Aorta (tissue), 5 donors: ENCODE measurements around the gene AGAP1. TPM values are rescaled to one million over a fixed set of nuclear protein-coding genes. Genes with fewer than 3 reads are reported as not detected.

ENCODE experiments used
- ATAC-seq: fragments of 200-7000 bp; cut with Tn5 transposase; one replicate; pipeline ENCODE4 v1.9.1; 2022; ENCODE audit warnings: moderate library complexity; ENCODE audit not compliant: low FRiP score
- DNase-seq, 2 donors: peaks; one replicate each; pipeline ENCODE4 v3.0.0-alpha.2; 2020
- H3K27ac ChIP-seq, 2 donors: one replicate each; pipeline ENCODE4 v1.5.1; 2013; ENCODE audit warnings: low read length in 2 of 2, mild to moderate bottlenecking in 2 of 2, moderate library complexity in 2 of 2, control low read depth in 1 of 2, inconsistent platforms in 1 of 2, low read depth in 1 of 2
- H3K27me3 ChIP-seq, 2 donors: one replicate each; pipeline ENCODE4 v1.6.1; 2013; ENCODE audit warnings: control low read depth in 1 of 2, low read length in 1 of 2, mild to moderate bottlenecking in 1 of 2, moderate library complexity in 1 of 2; ENCODE audit not compliant: insufficient read depth in 2 of 2, control insufficient read depth in 1 of 2
- H3K36me3 ChIP-seq, 2 donors: one replicate each; pipeline ENCODE4 v1.6.1; 2013; ENCODE audit warnings: control low read depth in 1 of 2, low read length in 1 of 2, mild to moderate bottlenecking in 1 of 2; ENCODE audit not compliant: insufficient read depth in 2 of 2, control insufficient read depth in 1 of 2
- H3K4me1 ChIP-seq, 2 donors: one replicate each; pipeline ENCODE4 v1.6.1; 2013; ENCODE audit warnings: low read length in 2 of 2, control low read depth in 1 of 2, mild to moderate bottlenecking in 1 of 2, moderate library complexity in 1 of 2; ENCODE audit not compliant: insufficient read depth in 2 of 2, control insufficient read depth in 1 of 2
- H3K4me3 ChIP-seq, 2 donors: one replicate each; pipeline ENCODE4 v1.5.1; 2013; ENCODE audit warnings: low read length in 2 of 2, control low read depth in 1 of 2, mild to moderate bottlenecking in 1 of 2
- H3K9me3 ChIP-seq: one replicate; pipeline ENCODE4 v1.6.1; 2013; ENCODE audit warnings: mild to moderate bottlenecking, low read length; ENCODE audit not compliant: control insufficient read depth
- WGBS, 2 donors: extraction: QIAGEN DNeasy Blood & Tissue Kit; methylation state at CpG; one replicate each; pipeline ENCODE4 v1.1.7; 2013; 5-methylcytosine and 5-hydroxymethylcytosine counted together
- intact Hi-C, 2 donors: fragments of 100-400 bp; cut with DNase I; formaldehyde crosslinking; loops; one replicate each; pipeline versions ENCODE4 v1.14.2 to v1.15.0; 2022
- polyA plus RNA-seq, 2 donors: library from polyadenylated mRNA; stranded (reverse); fragments of 200-250 nt; gene quantifications; one replicate each; pipeline ENCODE4 v1.2.3, GENCODE V29; 2013
- total RNA-seq, 2 donors: library from RNA; stranded (reverse); fragmentation: NEBNext Ultra II Directional; extraction: Animal tissue kit (Norgen Biotek cat#: 25700); gene quantifications; one replicate each; pipeline ENCODE4 v1.2.1, GENCODE V29; 2021
- donor health status: healthy with polysubstance abuse.
- donor health status: Bipolar disorder and iron deficiency.
- donor health status: DM: no; HTN: no; CAD: no.
- donor health status: DM: no; HTN: no; CAD: no.
- donor health status: DM: yes; HTN: yes; CAD: no.

AGAP1 gene
- total and polyA plus RNA-seq, 4 donors = 3.0 to 32.7 (median 12.7) TPM

- intact Hi-C loops = no loop called here
- no peak overlapping the region for H3K4me3 ChIP-seq
- H3K4me1 ChIP-seq = no peaks in the 10 kb centered on the region
- H3K27ac ChIP-seq = no peak overlapping the region
- DNase-seq = no peak
- ATAC-seq = no peak
- H3K27me3 ChIP-seq = no peaks in the 10 kb centered on the region
- WGBS, 2 donors = 90 to 93% methylated on average over 10 of the region's 10 CpGs
- no peaks in the 10 kb centered on the region for H3K36me3 ChIP-seq
- H3K9me3 ChIP-seq = no peaks in the 10 kb centered on the region
These were observed 401.0 kb downstream of the AGAP1 start for GRCh38 chr2:235894839-235895238.

GRCh38 chr2:235896061-235896460, 402.2 kb downstream of the AGAP1 start:
- intact Hi-C loops = no loop called here
- Histone ChIP-seq H3K4me3 (no peak overlapping the region), H3K36me3 (no peaks in the 10 kb centered on the region), H3K9me3 (no peaks in the 10 kb centered on the region), H3K27ac (no peak overlapping the region), H3K4me1 (no peaks in the 10 kb centered on the region), H3K27me3 (no peaks in the 10 kb centered on the region)
- no peak for ATAC-seq
- WGBS, 2 donors = 96 to 98% methylated on average over 2 of the region's 2 CpGs
- no peak for DNase-seq

GRCh38 chr2:235897992-235898391, 404.1 kb downstream of the AGAP1 start:
- H3K4me3 ChIP-seq = no peak overlapping the region
- no peak for DNase-seq
- H3K4me1 ChIP-seq = no peaks in the 10 kb centered on the region
- H3K27me3 ChIP-seq = no peaks in the 10 kb centered on the region
- no peak overlapping the region for H3K27ac ChIP-seq
- ATAC-seq = no peak
- no peaks in the 10 kb centered on the region for H3K9me3 ChIP-seq
- intact Hi-C loops = no loop called here
- no peaks in the 10 kb centered on the region for H3K36me3 ChIP-seq
- 74 to 81% methylated on average over 8 of the region's 8 CpGs for WGBS, 2 donors

- H3K4me3 ChIP-seq = no peak overlapping the region
- no peak for DNase-seq
- WGBS, 2 donors = 79 to 88% methylated on average over 4 of the region's 4 CpGs
- H3K27me3 ChIP-seq = no peaks in the 10 kb centered on the region
- no peak overlapping the region for H3K27ac ChIP-seq
- H3K4me1 ChIP-seq = no peaks in the 10 kb centered on the region
- H3K36me3 ChIP-seq = no peaks in the 10 kb centered on the region
- H3K9me3 ChIP-seq = no peaks in the 10 kb centered on the region
- no peak for ATAC-seq
- intact Hi-C loops = no loop called here
These were observed 404.9 kb downstream of the AGAP1 start for GRCh38 chr2:235898766-235899165.

- Histone ChIP-seq H3K9me3 (no peaks in the 10 kb centered on the region), H3K27ac (no peak overlapping the region), H3K4me1 (no peaks in the 10 kb centered on the region), H3K4me3 (no peak overlapping the region), H3K27me3 (no peaks in the 10 kb centered on the region), H3K36me3 (no peaks in the 10 kb centered on the region)
- ATAC-seq = no peak
- intact Hi-C loops = no loop called here
- no peak for DNase-seq
- WGBS, 2 donors = 83 to 86% methylated on average over 1 of the region's 1 CpG
These were observed 406.8 kb downstream of the AGAP1 start for GRCh38 chr2:235900631-235901030.

GRCh38 chr2:235901243-235901642, 407.4 kb downstream of the AGAP1 start:
- WGBS, 2 donors = 93 to 99% methylated on average over 1 of the region's 1 CpG
- no peak for ATAC-seq
- Histone ChIP-seq H3K9me3 (no peaks in the 10 kb centered on the region), H3K4me1 (no peaks in the 10 kb centered on the region), H3K27ac (no peak overlapping the region), H3K4me3 (no peak overlapping the region), H3K36me3 (no peaks in the 10 kb centered on the region), H3K27me3 (no peaks in the 10 kb centered on the region)
- no peak for DNase-seq
- intact Hi-C loops = no loop called here

- no peaks in the 10 kb centered on the region for H3K9me3 ChIP-seq
- ATAC-seq = no peak
- H3K36me3 ChIP-seq = peaks cover 0 to 2% of the 10 kb centered on the region in 2 donors
- H3K4me3 ChIP-seq = no peak overlapping the region
- intact Hi-C loops = no loop called here
- 78 to 80% methylated on average over 21 of the region's 21 CpGs for WGBS, 2 donors
- H3K27ac ChIP-seq = no peak overlapping the region
- H3K4me1 ChIP-seq = no peaks in the 10 kb centered on the region
- no peaks in the 10 kb centered on the region for H3K27me3 ChIP-seq
- no peak for DNase-seq
These were observed 410.1 kb downstream of the AGAP1 start for GRCh38 chr2:235903782-235904584.

- no peaks in the 10 kb centered on the region for H3K27me3 ChIP-seq
- no peak for ATAC-seq
- H3K36me3 ChIP-seq = peaks cover 0 to 2% of the 10 kb centered on the region in 2 donors
- H3K4me3 ChIP-seq = no peak overlapping the region
- intact Hi-C loops = no loop called here
- no peaks in the 10 kb centered on the region for H3K9me3 ChIP-seq
- no peak for DNase-seq
- H3K4me1 ChIP-seq = no peaks in the 10 kb centered on the region
- WGBS, 2 donors = 56 to 71% methylated on average over 6 of the region's 6 CpGs
- no peak overlapping the region for H3K27ac ChIP-seq
These were observed 410.7 kb downstream of the AGAP1 start for GRCh38 chr2:235904585-235904931.

GRCh38 chr2:235908826-235909225, 415.0 kb downstream of the AGAP1 start:
- 88 to 91% methylated on average over 6 of the region's 6 CpGs for WGBS, 2 donors
- H3K4me3 ChIP-seq = no peak overlapping the region
- H3K9me3 ChIP-seq = peaks cover 2% of the 10 kb centered on the region
- H3K27me3 ChIP-seq = no peaks in the 10 kb centered on the region
- H3K36me3 ChIP-seq = peaks cover 0 to 2% of the 10 kb centered on the region in 2 donors
- DNase-seq (no peak), ATAC-seq (no peak)
- no peak overlapping the region for H3K27ac ChIP-seq
- H3K4me1 ChIP-seq = no peaks in the 10 kb centered on the region
- intact Hi-C loops = no loop called here
